Renal cortex interstitium (tissue), 15 donors: ENCODE data around the gene BEST4. TPM values are rescaled to one million over a fixed set of nuclear protein-coding genes. Genes with fewer than 3 reads are reported as not detected.
"Not testable (repeated sequence)": the region's sequence is repeated elsewhere in the genome, so short reads cannot be mapped to it uniquely, and the experiment has no call there.

Source experiments
- DNase-seq, 11 donors: peaks; one replicate each; pipeline ENCODE4 v3.0.0-alpha.2; 2013; ENCODE audit warnings: low read depth in 9 of 11, low spot score in 4 of 11; ENCODE audit errors: extremely low read depth in 1 of 11
- long read RNA-seq, 16 experiments: transcript quantifications; one replicate each; lab custom pipeline, GENCODE V29; 2026
- polyA plus RNA-seq, 3 donors: library from polyadenylated mRNA; unstranded; fragments of 120-200 nt; gene quantifications; one replicate each; pipeline ENCODE4 v1.2.1, GENCODE V29; 2013; ENCODE audit not compliant: insufficient read length in 3 of 3

The BEST4 gene
- under 1 TPM; 0.37 to 0.67 (median 0.65) TPM for polyA plus RNA-seq
- long read RNA-seq, donor 1 = 0 reads
- long read RNA-seq, donor 2 = 0 reads
- long read RNA-seq, donor 3 = 0 reads
- long read RNA-seq, donor 4 = 0 reads
- long read RNA-seq, donor 5 = 0 reads
- long read RNA-seq, donor 6 = 0 reads
- long read RNA-seq, donor 7 = 0 reads
- long read RNA-seq, donor 8 = 0 reads
- long read RNA-seq, donor 9 = 0 reads
- long read RNA-seq, donor 10 = 0 reads
- long read RNA-seq, donor 11 = 0 reads
- long read RNA-seq, donor 12, partial matches to known transcripts = 0 of 1 reads
- long read RNA-seq, donor 12, other reads (novel, unspliced or antisense) = 0 of 1 reads
- long read RNA-seq, donor 13 = 0 reads
- long read RNA-seq, donor 14 = 0 reads
- long read RNA-seq, donor 15 = 0 reads
- long read RNA-seq, donor 16 = 0 reads

- no peak for DNase-seq
These were observed at the start of gene BEST4 for GRCh38 chr1:44788120-44788860. TSS of gene BEST4 (minus strand) at chr1:44788170. CDS start at chr1:44787705, 465 bp downstream.

GRCh38 chr1:44835738-44836675 is 48.0 kb upstream of the BEST4 start:
- peak in 9 of 11 donors; percentile 50 to 81 (median 73) for DNase-seq

GRCh38 chr1:44834328-44834727 is 46.4 kb upstream of the BEST4 start:
- no peak for DNase-seq

GRCh38 chr1:44832056-44832705 is 44.2 kb upstream of the BEST4 start:
- DNase-seq = no peak

- DNase-seq = no peak
These were observed 43.5 kb upstream of the BEST4 start for GRCh38 chr1:44831516-44831915.

- no peak for DNase-seq
These were observed 42.9 kb upstream of the BEST4 start for GRCh38 chr1:44830900-44831304.

GRCh38 chr1:44829506-44830384 is 41.8 kb upstream of the BEST4 start:
- DNase-seq = no peak

- no peak for DNase-seq
These were observed 41.0 kb upstream of the BEST4 start for GRCh38 chr1:44828841-44829440.

GRCh38 chr1:44828003-44828651 is 40.2 kb upstream of the BEST4 start:
- DNase-seq = no peak

- no peak for DNase-seq
These were observed 39.4 kb upstream of the BEST4 start for GRCh38 chr1:44827197-44828002.

GRCh38 chr1:44826375-44827196 is 38.6 kb upstream of the BEST4 start:
- DNase-seq = no peak

- DNase-seq = not testable (repeated sequence)
These were observed 36.4 kb upstream of the BEST4 start for GRCh38 chr1:44824392-44824791.

- no peak for DNase-seq
These were observed 35.0 kb upstream of the BEST4 start for GRCh38 chr1:44822981-44823451.

- DNase-seq = no peak
These were observed 34.2 kb upstream of the BEST4 start for GRCh38 chr1:44822131-44822701.

GRCh38 chr1:44821240-44821715 is 33.3 kb upstream of the BEST4 start:
- no peak for DNase-seq
